Loucy (cell line): ENCODE measurements around the gene ZNF101.

Experiments
- EZH2phosphoT487 ChIP-seq: fragments of 200-600 bp; IDR thresholded peaks from 2 replicates; pipeline ENCODE4 v1.6.1; 2018; ENCODE audit warnings: antibody characterized with exemption, mild to moderate bottlenecking, moderate library complexity, borderline replicate concordance
- TF ChIP-seq, protein P1 (sequence below): fragments of 200-600 bp; sonication (generic); conservative IDR thresholded peaks from 2 replicates; pipeline ENCODE4 v1.5.1; 2014; ENCODE audit warnings: mild to moderate bottlenecking, antibody characterized with exemption, low read length

DNA sequence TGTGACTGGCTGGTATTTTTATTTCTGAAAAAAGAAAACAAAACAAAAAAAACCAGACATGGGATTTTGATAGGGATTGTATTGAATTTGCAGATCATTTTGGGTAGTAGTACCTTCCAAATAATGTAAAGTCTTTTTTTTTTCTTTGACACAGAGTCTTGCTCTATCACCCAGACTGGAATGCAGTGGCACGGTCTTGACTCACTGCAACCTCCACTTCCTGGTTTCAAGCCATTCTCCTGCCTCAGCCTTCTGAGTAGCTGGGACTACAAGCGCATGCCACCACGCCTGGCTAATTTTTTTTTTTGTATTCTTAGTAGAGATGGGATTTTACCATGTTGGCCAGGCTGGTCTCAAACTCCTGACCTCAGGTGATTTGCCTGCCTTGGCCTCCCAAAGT, 4.2 kb downstream of the ZNF101 start:
- TF ChIP-seq, protein P1, sequence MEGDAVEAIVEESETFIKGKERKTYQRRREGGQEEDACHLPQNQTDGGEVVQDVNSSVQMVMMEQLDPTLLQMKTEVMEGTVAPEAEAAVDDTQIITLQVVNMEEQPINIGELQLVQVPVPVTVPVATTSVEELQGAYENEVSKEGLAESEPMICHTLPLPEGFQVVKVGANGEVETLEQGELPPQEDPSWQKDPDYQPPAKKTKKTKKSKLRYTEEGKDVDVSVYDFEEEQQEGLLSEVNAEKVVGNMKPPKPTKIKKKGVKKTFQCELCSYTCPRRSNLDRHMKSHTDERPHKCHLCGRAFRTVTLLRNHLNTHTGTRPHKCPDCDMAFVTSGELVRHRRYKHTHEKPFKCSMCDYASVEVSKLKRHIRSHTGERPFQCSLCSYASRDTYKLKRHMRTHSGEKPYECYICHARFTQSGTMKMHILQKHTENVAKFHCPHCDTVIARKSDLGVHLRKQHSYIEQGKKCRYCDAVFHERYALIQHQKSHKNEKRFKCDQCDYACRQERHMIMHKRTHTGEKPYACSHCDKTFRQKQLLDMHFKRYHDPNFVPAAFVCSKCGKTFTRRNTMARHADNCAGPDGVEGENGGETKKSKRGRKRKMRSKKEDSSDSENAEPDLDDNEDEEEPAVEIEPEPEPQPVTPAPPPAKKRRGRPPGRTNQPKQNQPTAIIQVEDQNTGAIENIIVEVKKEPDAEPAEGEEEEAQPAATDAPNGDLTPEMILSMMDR: no peak
- TF ChIP-seq EZH2phosphoT487: no peak
